HG02763 (cell line): ENCODE data around the gene ELP1.
A peak's percentile ranks its signal among the peaks of the same experiment; 100 is the strongest.
"Not testable (repeated sequence)": the region's sequence is repeated elsewhere in the genome, so short reads cannot be mapped to it uniquely, and the experiment has no call there.

Source experiments
- ATAC-seq: cut with Tn5 transposase; IDR thresholded peaks from one replicate; pipeline ENCODE4 v1.9.1; 2021; ENCODE audit warnings: mild to moderate bottlenecking, moderate library complexity; ENCODE audit not compliant: unreplicated experiment

The ELP1 gene

GRCh38 chr9:108934323-108934893 is 484 bp upstream of the ELP1 start, which contains the start of gene ABITRAM:
TSS of gene ABITRAM (plus strand) at chr9:108934400. CDS start at chr9:108934487, 87 bp downstream.
- ATAC-seq = peak; percentile 84

- ATAC-seq = no peak
These were observed 650 bp downstream of the ELP1 start for GRCh38 chr9:108933231-108933717.

- ATAC-seq = no peak
These were observed 5.5 kb downstream of the ELP1 start for GRCh38 chr9:108928386-108928785.

- no peak for ATAC-seq
These were observed 9.5 kb downstream of the ELP1 start for GRCh38 chr9:108924466-108924865.

- no peak for ATAC-seq
These were observed 12.7 kb downstream of the ELP1 start for GRCh38 chr9:108921200-108921599.

GRCh38 chr9:108920401-108920800 is 13.5 kb downstream of the ELP1 start:
- ATAC-seq = not testable (repeated sequence)

GRCh38 chr9:108919517-108919916 is 14.4 kb downstream of the ELP1 start:
- ATAC-seq = no peak

GRCh38 chr9:108913391-108913790 is 20.5 kb downstream of the ELP1 start:
- ATAC-seq = no peak

- ATAC-seq = no peak
These were observed 22.1 kb downstream of the ELP1 start for GRCh38 chr9:108911820-108912219.

GRCh38 chr9:108910914-108911313 is 23.0 kb downstream of the ELP1 start:
- no peak for ATAC-seq

- no peak for ATAC-seq
These were observed 23.5 kb downstream of the ELP1 start for GRCh38 chr9:108910402-108910801.

GRCh38 chr9:108905494-108905893 is 28.4 kb downstream of the ELP1 start:
- no peak for ATAC-seq

- no peak for ATAC-seq
These were observed 29.8 kb downstream of the ELP1 start for GRCh38 chr9:108904161-108904560.

GRCh38 chr9:108903420-108904103 is 30.4 kb downstream of the ELP1 start:
- ATAC-seq = no peak

- ATAC-seq = no peak
These were observed 33.7 kb downstream of the ELP1 start for GRCh38 chr9:108900176-108900575.

GRCh38 chr9:108899023-108899695 is 34.8 kb downstream of the ELP1 start:
- not testable (repeated sequence) for ATAC-seq

- ATAC-seq = no peak
These were observed 36.4 kb downstream of the ELP1 start for GRCh38 chr9:108897324-108898096.

- no peak for ATAC-seq
These were observed 39.5 kb downstream of the ELP1 start for GRCh38 chr9:108894225-108894997.

GRCh38 chr9:108889649-108890067 is 44.3 kb downstream of the ELP1 start:
- ATAC-seq = no peak

GRCh38 chr9:108886594-108887271 is 47.2 kb downstream of the ELP1 start:
- ATAC-seq = not testable (repeated sequence)
